GM18867 (cell line): ENCODE measurements around the gene APLNR.
"Not testable (repeated sequence)": the region's sequence is repeated elsewhere in the genome, so short reads cannot be mapped to it uniquely, and the experiment has no call there.

ENCODE experiments used
- ATAC-seq: cut with Tn5 transposase; IDR thresholded peaks from one replicate; pipeline ENCODE4 v1.9.1; 2021; ENCODE audit warnings: mild to moderate bottlenecking, moderate library complexity; ENCODE audit not compliant: unreplicated experiment

The APLNR gene

DNA sequence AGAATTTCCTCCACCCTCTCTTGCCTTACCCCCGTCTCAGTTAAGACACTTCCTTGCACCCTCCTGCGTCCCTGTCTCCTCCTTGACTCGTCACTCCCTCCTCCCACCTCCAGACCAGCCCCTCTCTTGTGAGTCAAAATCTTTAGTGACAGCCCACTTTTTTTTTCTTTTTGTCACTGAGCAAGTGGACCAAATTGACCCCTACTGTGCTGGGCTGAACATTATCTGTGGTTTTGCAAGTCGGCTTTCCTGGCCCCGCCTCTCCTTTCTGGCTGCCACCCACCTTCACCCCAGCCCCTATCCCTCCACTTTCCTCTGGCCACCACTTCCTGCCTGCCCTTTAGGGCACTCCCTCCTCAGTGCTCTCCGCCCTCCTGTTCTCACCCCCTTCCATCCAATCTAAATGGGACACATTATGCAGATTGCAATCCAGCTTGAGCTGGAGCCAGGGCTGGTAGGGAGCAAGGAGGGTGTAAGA lies at the start of gene APLNR:
APLNR (minus strand) TSS at position 47 of the 478 bp plus-strand sequence. CDS start 246 bp downstream, outside the sequence.
- no peak for ATAC-seq

DNA sequence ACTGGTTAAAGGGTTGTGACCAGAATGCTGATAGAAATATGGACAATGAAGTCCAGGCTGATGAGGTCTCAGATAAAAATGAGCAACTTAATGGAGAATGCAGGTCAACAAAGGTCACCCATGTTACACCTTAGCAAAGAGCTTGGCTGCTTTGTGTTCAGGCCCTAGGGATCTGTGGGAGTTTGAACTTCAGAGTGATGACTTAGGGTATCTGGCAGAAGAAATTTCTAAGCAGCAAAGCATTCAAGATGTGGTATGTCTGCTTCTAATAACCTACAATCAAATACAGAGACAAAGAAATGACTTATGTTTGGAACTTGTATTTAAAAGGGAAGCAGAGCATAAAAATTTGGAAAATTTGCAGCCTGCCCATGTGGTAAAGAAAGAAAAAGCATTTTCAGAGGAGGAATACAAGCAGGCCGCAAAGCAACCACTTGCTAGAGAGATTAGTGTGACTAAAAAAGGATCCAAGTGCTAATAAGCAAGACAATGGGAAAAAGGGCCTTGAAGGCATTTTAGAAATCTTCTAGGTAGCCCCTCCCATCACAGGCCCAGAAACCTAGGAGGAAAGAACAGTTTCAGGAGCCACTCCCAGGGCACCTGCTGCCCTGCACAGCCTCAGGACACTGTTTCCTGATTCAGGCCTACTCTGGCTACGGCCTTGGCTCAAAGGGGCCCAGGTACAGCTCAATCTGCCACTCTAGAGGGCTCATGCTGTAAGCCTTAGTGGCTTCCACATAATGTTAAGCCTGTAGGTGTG lies 46.4 kb upstream of the APLNR start:
- no peak for ATAC-seq

DNA sequence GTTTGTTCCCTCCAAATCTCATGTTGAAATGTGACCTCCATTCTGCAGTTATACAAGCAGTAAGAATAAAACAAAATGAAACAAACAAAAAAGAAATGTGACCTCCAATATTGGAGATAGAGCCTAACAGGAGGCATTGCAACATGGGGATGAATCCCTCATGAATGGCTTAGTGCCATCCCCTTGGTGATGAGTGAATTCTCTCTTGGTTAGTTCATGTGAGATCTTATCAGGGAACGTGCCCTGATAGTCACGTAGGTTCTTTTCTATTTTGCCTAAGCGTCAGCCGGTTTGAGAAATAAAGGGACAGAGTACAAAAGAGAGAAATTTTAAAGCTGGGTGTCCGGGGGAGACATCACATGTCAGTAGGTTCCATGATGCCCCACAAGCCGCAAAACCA lies 44.5 kb upstream of the APLNR start:
- not testable (repeated sequence) for ATAC-seq

DNA sequence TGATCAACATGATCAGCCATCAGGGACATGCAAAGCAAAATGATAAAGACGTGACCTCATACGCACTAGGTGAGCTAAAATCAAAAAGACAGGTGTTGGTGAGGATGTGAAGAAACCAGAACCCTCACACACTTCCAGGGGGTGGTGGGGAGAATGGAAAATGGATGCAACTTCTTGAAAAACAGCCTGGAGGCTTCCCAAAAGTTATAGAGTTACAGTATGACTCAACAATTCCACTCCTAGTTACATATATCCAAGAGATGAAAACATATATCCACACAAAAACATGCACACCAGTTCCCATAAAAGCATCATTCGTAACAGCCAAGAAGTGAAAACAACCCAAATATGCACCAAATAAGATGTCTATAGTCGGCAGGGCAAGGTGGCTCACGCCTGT lies 42.1 kb upstream of the APLNR start:
- no peak for ATAC-seq

DNA sequence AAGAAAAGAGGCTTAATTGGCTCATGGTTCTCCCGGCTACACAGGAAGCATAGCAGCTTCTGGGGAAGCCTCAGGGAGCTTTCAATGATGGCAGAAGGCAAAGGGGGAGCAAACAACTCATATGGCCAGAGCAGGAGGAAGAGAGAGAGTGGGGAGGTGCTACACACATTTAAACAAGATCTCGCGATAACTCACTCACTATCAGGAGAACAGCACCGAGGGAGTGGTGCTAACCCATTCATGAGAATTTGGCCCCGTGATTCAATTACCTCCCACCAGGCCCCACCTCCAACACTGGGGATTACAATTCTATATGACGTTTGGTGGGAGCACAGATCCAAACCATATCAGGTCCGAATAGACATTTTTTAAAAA lies 41.7 kb upstream of the APLNR start:
- no peak for ATAC-seq

DNA sequence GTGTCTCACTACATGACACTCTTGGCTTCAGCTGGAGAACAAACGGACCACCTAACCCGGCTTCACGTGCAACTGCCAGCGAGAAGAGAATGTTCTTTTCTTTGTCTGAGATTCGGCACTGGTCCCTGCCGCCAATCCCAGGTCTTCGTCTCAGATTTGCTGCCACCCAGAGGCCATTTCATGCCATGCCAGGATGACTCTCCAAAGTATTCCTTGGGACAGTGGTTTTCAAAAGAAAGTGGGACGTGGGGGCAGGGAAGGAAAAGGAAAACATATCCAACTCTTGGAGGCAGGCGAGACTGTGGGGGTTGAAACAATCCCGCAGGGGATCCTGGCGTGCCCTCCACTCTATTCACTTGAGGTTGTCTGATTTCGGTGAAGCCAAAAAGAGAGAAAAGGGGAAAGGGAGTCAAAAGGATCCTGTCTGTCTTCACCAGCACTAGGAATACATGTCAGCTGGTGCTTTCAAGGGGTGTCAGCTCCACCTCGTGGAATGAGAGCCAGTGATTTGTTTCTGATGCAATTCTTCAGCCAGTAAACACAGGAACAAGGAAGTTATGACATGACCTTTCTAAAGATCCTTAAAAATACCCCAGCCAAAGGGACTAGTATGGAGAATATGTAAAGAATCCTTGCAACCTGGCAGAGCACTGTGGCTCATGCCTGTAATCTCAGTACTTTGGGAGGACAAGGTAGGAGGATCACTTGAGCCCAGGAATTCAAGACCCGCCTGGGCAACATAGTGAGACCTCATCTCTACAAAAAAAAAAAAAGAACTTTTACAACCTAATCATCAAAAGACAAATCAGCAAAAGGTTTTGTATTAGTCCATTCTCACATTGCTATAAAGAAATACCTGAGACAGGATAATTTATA lies 41.0 kb upstream of the APLNR start:
- peak; percentile 91 for ATAC-seq

DNA sequence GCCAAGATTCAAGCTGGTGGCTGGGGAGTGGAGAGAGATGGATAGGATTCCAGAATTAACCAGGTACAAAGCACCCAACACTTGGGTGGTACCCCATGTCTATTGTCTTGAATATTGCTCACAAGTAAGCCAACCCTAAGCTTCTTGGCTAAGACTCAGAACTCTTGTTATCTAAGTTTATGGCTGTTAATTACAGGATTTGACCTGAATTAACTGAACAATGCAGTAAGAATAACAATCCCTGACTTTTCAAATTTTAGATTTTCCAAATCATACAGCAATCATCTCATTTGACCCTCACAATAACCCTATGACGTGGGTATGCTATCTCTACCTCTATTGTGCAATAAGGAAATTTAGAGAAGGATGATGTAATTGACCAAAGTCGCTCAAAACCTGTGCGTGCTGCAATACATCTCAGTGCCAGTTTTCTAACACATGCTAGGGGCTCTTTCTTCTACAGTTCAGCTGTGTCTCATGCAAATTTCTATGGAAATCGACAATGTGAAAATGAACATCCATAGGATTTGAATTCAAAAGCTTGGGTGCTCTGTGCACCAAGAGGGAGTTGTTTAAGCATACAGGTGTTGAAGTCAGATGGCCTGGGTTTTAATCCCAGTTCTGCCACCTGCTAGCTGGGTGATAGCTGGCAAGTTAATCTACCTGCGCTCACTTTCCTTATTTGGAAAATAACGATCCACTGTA lies 40.1 kb upstream of the APLNR start:
- ATAC-seq, result no peak

DNA sequence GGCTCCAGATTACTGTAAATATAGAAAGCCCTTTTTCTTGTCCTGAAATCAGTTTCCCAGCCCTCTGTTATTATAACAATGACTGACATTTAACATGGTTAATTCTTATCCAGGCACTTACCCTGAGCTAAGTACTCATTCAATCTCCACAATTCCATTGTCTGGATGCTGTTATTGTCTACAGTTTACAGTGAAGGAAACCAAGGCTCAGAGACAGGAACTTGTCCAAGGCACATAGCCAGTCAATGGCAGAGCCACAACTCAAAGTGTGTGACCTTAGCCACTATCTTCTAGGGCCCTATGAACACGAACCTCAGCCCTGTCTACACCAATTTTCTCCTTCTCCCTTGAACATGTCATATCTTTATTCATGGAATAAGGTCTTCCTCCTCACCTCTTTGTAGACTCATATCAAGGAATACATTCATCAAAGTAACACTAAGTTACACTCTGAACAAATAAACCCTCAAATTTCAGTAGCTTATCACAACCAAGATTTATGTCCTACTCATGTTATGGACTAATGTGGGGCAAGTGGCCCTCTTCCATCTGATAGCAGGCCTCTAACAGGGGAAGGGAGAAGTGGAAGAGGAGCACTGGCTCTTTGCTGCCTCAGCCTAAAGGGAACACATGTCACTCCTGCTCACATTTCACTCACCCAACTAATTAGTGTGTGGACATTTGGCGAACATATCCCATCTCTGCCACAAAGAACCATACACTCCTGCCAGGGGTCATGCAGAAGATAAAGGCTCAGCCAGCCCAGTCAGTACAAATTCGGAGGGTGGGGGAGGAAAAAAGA lies 39.3 kb upstream of the APLNR start:
- no peak for ATAC-seq

DNA sequence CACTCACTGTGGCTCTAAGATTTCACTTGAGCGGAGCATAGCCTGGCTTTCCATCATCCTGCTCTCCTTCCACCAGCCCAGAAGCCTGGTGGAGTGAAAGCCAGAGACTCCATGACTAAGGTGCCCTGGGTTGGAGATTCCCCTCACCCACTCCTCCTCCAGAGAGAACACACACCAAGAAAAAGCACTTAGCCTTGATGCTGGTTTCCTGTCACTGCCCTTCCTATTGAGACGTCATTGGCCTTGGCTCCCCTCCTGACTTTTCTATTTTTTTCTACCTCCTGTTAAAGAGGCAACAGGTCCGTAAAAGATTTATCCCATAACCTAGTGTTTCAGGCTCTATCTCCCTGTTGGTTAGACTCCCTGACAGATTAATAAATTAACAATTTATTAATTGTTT lies 38.5 kb upstream of the APLNR start:
- no peak for ATAC-seq

DNA sequence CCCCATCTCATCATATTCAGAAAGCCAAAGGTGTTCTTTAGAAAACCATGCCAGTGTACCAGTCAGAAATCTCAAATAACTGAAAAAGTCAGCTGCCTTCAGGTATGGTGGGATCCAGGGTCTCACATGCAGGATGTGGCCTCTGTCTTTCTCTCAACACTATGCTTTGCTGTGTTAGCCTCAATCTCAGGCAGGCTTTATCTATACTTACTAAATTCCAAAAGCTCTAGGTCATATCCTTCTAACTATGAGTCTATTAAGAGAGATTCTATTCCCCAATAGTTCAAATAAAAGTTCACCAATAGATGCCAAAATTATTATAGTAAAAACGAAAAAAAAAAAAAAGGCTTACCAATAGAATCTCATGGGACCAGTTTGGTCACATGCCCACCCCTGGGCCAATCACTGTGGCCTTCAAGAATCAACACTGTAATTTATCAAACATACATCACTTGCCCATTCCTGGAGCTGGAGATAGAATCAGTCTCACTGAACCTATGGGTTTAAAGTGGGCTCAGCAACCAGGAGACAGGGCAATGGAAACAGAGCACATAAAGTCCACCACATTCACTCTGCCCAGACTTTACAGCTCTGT lies 38.0 kb upstream of the APLNR start:
- ATAC-seq, result no peak

DNA sequence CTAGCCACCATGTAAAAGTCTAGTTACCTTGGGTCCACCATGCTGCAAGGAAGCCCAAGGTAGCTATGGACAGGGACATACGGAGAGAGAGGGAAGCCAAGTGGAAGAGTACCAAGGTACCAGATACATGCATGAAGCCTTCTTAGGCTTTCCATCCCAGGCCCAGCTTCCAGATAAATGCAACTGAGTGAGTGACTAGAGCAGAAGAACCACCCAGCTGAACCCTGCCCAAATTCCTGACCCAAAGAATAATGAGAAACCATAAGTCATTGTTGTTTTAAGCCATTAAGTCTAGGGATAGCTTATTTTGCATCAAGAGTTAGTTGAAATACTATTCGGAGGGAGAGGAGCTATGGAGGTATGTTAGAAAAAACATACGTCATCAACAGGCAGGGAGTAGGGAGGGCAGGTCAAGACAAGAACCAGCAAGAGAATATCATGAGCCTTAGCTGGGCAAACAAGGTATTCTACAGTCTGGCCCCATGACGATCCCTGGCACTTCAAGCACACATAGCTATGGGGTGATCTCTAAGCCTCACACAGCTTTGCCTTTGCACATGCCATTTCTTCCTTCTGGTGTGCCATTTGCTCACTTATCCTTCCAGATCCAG lies 36.5 kb upstream of the APLNR start:
- ATAC-seq, result no peak

DNA sequence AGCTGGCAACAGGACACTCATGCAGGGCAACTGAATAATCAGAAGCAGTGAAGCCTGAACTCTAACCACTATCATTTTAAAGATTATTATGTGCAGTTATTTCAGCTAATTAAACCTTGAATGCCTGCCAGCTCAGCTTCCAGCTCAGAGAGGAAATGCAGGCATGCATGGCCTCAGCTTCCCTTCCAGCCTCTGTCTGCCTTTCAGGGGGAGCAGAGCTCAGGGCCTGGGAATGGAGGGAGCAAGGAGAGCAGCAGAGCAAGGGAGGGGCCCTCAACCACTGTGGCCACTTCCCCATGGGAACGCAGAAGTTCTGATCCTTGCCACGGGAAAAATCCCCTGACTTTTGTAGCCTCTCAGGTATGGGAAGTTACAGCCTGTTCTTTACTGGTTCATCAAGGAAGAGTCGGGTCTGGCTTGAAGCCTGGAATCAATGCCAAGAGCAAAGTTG lies 32.5 kb upstream of the APLNR start:
- no peak for ATAC-seq

DNA sequence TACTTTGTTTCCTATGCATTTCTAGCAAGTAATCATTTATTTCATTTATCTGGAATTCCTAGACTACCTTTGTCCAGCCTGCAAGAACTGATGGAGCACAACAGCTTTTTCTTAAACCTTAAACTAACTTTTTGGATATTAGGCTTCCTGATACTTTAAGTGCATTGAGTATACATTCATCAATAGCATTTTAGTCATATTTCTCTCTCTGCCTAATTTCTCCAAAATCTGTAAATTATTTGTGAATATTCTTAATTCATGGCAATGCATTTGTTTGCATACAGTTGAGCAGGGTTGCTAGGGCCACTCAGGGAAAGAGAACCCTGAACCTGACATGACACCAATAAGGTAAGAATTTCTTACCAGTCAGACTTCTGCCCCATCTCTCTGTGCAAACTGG lies 29.1 kb upstream of the APLNR start:
- ATAC-seq, result no peak

DNA sequence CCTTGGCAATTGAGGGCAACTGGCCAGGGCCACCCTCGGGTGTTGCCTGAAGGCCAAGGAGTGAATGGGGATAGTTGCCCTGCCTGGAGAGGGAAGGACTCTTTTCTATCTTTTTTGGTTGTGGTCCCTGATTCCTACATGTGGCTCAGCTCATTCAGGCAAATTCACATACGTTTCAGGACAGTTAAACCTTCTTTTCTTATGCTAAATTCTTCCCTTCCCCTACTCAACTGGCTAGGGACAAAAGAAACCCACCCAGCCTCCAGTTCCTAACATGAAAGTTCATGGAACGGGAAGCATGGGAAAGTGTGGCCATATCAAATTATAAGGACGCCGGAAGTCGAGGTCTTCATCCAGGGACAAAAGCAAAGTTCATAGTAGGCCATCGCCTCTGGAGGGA lies 26.3 kb upstream of the APLNR start:
- no peak for ATAC-seq

DNA sequence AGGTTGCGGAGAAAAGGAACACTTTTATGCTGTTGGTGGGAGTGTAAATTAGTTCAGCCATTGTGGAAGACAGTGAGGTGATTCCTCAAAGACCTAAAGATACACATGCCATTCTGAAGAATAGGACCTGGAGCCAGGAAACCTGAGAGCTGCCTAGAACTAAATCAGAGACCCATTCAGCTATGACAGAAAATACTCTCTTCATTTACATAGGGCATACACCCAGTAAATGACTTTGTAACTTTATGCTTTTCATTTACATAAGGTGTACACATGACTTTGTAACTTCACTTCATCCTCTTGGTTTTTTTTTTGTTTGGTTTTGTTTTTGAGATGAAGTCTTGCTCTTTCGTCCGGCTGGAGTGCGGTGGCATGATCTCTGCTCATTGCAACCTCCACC lies 25.1 kb upstream of the APLNR start:
- ATAC-seq, result no peak

DNA sequence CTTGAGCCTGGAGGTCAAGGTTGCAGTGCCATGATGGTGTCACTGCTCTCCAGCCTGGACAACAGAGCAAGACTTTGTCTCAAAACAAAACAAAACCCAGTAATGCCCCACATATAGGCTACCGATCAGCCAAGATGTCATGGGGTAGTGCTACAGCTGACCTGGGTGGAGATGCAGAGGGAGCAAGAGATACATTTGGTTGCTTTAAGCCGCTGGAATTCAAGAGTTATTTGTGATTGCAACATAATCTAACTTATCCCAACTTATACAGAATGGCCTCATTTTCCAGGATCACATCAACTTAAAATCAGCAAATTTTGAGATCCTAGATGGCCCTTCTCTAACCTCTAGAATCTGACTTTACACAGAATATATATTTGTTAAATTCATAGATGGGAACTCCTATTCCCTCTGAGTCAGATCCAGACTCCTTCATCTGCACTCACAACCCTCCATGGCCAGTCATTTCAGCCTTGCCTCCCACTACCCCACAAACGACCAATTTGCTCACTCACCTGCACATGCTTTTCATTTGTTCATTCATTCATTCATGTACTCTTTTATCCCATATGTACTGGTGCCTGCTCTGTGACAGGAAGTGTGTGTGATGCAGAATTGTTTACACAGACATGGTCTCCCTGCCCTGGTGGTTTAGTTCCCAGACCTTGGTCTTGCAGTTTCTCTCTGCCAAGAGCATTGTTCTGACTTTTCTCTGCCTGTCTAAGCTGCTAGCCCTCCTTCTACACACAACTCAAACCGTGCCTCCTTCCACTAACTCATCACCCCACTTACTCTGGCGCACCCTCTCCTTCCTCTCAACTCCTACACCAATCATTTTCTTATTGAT lies 24.1 kb upstream of the APLNR start:
- no peak for ATAC-seq

DNA sequence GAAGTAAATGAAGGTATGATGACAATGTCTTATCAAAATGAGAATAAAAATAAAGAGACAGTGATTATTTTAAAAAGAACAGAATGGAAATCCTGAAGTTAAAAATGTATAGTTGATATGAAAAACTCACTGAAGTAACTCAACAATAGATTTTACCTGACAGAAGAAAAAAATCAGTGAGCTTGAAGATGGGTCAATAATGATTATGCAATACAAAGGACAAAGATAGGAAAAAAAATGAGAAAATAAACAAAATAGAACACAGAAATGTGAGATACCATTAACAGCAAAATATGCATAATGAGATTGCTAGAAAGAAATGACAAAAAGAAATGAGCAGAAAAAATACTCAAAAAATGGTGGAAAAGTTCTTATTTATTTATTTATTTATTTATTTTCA lies 19.1 kb upstream of the APLNR start:
- ATAC-seq, result no peak

DNA sequence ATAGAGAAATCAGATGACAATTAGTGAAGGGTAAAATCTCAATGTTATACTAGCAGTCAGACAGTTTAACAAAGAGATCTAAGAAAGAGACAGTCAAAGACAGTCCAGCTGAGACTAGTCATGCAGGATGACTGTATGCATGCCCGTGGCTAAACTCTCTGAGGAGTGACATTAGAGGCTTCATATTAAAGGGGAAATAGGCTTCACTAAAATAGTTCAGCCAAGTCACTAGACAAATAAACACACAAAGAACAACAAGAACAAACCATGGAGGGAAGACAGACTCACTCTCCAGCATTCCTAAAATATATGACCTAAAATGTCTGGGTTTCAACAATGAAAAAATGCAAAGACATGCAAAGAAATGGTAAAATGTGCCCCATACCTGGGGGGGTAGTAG lies 18.6 kb upstream of the APLNR start:
- no peak for ATAC-seq

DNA sequence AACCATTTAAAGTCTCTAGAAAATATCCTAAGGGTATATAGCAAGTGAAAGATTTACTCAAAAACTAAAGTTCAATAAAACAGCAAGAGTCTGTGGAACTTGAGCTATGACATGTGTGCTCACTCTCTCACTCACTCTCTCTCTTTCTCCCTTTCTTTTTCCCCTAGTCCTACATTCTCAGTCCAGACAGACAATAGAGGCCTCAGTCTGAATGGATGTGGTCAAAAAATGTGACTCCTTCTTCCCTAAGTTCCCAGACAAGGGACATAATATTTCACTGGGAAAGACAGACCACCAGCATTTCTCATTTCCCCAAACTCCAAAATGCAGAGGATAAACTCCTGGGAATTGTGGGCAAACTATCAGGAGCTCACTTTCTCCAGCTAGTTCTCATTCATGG lies 17.6 kb upstream of the APLNR start:
- ATAC-seq, result no peak
